NOMO-1 treated with dmso at 0.1 percent for 144 hours (cell line): ENCODE measurements around the gene COL6A3.
"Not testable (repeated sequence)": the region's sequence is repeated elsewhere in the genome, so short reads cannot be mapped to it uniquely, and the experiment has no call there.

Source experiments
- DNase-seq: peaks from one replicate; lab custom pipeline; 2025; ENCODE audit not compliant: unreplicated experiment; lab: John Stamatoyannopoulos, UW

Gene COL6A3

DNA sequence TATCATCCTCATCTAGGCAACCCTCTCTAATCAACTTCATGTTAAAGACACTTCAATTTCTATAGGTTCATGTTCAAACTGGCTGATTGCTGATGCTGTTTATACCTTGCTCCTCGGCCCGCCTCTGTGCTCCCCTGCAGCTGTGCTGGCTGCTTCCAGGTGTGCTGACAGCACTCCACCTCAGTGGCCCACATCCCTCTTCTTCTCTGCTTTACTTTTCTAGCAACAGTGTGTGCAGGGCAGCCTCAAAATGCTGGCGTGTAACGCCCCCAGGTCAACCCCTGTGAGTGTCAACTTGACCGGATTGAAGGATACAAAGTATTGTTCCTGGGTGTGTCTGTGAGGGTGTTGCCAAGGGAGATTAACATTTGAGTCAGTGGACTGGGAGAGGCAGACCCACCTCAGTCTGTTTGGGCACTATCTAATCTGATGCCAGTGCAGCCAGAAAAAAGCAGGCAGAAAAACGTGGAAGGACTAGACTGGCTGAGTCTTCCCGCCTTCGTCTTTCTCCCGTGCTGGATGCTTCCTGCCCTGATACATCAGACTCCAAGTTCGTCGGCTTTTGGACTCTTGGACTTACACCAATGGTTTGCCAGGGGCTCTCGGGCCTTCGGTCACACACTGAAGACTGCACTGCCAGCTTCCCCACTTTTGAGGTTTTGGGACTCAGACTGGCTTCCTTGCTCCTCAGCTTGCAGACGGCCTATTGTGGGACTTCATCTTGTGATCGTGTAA lies 94.7 kb downstream of the COL6A3 start:
- DNase-seq, result no peak

DNA sequence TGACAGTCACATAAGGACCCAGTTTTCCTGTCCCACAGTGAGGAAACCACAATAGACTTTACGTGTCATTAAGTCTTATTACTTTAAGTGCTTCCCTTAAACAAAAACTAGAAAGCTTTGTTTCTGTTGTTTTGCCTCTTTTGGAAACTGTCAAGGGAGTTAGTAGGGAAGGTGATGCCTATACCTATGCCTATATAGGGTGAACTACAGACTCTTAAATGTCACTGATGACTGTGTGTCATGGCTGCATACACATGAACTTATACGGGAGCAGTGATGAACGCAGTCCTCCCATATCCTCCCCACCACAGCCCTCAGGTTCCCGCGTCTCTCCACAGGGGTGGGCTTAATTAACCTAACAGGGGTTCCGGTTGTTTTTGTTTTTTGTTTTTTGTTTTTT lies 97.6 kb downstream of the COL6A3 start:
- DNase-seq, result no peak

DNA sequence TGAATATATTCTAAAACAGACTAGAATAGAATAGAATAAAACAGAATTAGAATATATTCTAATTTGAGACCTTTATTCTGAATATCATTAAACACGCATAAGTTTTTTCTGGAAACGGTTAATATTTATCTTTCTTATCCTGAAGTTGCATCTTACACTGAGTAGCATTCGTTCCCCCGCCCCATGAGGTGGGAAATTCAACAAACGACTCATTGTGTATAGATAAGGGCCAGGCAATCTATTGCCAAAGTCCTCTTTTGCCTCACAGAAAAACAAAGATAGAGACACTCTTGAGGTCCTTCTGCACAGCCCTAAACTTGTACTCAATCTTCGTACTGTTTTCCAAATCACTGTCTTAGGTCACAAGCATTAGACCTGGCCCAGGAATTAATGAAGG lies 98.1 kb downstream of the COL6A3 start:
- DNase-seq, result no peak

DNA sequence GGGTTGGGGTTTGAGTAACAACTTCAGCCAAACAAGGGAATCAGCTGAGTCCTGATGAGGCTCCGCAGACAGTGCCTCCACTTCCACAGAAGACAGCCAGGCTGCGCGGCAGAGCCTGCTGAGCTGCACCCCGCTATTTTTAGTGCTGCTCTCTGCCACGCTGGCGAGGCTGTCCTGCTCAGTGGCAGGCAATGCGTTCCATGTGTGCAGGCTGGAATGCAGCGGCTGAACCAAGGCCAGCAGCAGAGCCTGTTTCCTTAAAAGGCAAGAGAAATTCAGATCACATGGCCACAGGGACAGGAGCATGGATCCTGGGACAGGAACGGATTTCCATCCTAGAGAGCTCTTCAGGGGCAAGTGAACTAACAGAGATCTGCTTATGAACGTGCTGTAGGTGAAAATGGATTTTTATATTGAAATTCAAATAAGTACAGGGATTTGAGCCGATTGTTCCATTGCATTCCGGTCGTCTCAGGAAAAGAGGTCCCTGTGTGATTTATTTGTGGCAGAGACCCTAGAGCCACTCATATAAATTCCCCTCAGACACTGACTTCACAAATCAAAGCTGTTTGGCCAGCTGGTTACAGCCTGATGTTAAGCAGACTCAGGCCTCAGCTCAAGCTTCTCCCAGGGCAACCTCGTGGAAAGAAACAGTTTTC lies 98.7 kb downstream of the COL6A3 start:
- no peak for DNase-seq

DNA sequence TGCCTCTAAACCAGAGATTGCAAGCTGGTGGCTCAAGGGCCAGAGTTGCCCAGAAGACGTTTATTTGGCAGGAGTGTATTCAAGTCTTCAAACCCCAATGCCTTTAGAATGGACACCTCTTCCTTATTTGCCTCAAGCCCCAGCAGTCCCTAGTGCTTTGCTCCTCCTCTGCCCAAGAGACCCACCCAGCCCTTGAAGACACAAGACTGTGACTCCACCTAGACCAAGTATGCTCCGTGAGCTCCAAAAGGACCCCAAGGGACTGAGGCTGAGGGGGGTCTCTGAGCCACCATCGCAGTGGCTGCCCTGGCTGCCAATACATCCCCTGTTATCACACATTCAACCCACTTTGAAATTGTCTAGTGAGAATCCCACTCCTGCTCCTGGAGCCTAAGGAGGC lies 99.3 kb downstream of the COL6A3 start:
- no peak for DNase-seq

DNA sequence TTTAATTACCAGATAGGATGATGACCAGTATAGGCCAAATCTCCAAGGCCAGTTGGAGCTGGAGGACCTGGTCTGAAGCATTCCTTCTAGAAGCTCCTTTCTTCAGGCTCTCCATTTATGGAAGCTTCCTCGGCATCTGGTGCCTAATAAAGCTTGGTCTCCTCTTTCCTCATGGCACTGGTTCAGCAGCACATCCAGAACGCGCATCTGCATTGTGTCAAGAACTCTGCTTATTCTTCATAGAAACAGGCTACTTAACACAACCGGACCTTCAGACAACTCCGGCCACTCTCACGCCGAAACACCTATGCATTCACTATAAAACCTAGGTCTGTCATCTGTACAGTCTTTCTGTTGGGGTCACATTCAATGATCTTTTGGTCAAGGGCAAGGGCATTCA lies 99.8 kb downstream of the COL6A3 start:
- no peak for DNase-seq

DNA sequence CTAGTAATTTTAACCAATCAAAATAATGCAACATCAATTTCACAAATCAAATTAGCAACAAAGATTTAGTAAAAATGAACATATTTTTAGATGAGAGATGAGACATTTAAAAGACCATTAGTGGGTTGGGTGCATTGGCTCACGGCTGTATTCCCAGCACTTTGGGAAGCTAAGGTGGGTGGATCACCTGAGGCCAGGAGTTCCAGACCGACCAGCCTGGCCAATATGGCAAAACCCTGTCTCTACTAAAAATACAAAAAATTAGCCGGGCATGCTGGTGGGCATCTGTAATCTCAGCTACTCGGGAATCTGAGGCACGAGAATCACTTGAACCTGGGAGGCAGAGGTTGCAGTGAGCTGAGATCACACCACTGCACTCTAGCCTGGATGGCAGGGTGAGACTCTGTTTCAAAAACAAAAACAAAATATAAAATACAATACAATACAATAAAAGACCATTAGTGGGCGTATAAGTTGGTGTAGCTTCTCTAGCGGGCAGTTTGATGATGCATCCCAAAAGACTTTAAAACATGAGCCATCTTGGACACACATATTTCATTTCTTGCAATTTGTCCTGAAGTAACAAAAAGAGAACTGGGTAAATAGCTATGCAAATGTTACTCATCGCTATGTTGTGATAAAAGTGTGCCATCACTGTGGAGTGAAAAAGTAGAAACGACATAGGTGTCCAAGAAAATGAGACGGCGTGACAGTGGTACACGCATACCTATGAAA lies 101.8 kb downstream of the COL6A3 start:
- DNase-seq, result no peak

DNA sequence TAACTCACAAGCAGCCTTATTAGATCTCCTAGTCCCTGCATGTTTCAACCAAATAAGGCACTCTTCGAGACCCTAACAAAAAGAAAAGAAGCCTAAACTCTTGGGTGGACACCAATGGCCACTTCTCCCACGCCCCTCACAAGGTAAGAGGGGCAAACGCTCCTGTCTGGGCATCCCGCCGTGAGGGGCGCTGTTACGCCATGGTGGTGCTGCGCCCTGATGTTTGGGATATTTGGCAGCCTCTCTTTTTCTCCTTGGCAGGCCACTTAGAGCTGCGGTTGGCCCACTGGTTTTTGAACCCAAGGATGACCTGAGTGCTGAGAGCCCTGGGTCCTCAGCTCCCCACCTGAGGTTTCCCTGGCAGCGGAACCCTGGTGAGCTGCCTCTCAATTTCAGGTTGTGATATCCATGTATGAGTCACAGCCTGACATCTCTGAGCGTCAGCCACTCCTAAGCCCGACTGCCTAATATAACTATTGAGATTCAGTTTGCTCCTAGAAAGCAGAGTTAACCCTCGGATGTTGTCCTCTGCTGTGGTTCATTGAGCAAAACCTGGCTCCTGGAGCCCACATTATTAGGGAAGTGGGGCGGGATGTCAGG lies 103.3 kb downstream of the COL6A3 start:
- DNase-seq, result no peak

DNA sequence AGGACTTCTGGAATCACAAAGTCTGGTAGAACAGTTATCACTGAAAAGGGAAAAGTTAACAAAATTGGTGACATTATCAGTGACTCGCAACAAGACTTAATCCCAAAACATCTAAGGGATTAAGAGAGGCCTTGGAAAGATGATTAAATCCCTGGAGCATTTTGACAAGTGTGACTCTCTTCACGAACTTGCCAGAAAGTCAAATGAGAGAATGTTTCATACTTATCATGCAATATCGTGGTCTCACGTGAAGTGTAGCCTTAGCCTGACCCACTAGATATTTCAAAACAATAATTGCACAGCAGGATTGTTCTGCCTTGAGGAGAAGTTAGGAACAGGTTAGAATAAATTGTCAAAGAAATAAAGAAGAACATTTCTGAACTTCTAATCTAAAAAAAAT lies 104.5 kb downstream of the COL6A3 start:
- DNase-seq, result no peak

DNA sequence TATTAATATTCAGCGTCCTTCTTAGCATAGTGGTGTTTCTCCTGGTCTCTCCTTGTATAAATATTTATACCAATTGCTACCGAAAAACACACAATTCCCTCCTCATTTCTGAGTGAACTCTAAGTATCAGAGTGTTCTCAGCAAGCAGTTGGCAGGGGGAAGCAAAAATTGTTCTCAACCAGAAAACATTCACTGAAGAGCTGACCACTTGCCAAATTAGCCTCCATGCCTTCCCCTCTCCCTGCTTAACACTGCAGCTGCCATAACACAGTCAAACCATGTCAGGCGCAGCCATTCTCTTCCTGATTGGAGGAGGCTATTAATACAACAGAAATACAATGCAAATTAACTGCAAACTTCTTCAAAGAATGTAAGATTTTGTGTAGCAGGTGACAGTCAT lies 105.0 kb downstream of the COL6A3 start:
- no peak for DNase-seq

DNA sequence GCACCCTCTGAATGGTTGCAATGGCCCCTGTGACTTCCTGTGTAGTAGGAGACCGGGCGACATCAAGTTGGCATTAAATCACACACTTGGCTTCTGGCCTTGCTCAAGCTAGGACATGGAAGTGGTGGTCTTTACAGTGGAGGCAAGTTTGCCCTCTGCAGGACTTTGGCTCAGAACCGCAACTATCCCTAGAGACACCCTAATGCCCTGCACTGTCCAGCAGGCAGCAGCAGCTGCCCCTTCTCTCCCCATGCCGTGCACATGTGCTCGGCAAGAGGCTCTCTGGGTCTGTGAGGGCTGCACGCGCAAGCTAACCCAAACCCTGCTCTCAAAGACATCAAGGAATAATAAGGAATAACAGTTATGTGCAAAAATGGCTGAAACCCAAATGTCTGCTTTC lies 106.5 kb downstream of the COL6A3 start:
- DNase-seq, result no peak

DNA sequence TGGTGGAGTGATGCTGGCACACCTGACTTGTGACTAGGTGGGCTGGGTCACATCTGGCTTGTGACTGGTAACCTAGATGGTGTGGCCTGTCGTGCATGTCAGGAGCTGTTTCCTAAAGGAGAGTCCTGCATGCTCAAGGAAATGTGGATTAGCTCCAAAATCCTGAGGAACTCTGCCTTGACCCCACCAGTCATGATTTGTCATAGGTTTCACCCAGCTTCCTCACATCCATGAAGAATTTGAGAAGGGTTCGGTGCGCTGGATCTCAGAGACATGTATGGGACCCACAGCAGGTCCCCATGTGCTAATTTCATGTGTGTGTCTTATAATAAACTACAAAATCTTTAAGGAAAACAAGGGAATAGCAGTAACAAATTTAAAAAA lies 107.2 kb downstream of the COL6A3 start:
- no peak for DNase-seq

DNA sequence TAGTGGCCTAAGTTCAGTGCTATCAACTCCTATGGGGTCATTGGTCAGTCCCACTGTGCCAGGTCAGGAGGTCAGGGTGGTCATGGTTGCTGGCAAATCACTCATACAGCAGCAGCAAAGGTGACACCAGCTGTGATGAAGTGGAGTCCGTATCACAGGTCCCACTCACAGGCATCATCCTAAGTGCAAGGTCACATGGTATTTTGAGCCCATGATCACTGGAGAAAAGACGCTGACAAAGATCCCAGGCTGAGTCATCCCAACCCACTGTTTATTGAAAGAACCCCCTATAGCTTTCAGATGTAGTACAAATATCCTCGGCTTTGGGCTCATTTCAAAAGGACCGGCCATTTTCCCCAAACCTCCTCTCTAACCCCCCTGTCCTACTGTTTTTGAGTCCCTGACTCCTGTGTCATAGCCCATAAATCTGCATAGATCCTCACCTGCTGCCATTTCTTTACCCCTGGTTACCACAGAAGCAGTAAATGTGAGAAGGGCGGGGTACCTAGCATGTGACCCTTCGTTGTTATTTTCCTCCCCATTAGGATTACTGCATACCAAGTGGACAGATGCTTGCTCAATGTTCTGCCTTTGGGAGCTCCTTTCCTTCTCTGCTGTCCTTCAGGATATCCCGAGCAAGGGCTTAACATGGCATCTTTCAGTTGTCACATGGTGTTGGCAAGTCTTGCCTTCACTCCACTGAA lies 107.7 kb downstream of the COL6A3 start:
- DNase-seq, result no peak

DNA sequence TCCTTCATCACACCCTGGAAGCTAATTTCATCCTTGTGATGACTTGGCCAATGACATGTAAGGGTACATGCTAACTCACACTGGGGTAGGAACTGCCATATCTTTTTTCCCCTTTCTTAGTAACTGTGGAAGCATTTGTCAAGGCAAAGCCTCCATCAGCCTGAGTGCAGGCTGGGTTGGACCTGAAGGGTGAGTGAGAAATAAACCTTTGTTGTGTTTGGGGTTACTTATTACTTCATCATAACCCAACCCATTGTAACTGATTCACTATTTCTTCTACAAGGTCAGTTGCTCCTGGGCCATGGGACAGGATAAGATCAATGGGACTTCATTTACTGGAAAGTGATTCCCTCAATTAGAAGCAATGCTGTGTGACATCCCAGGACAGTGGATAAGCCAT lies 108.4 kb downstream of the COL6A3 start:
- DNase-seq, result no peak

DNA sequence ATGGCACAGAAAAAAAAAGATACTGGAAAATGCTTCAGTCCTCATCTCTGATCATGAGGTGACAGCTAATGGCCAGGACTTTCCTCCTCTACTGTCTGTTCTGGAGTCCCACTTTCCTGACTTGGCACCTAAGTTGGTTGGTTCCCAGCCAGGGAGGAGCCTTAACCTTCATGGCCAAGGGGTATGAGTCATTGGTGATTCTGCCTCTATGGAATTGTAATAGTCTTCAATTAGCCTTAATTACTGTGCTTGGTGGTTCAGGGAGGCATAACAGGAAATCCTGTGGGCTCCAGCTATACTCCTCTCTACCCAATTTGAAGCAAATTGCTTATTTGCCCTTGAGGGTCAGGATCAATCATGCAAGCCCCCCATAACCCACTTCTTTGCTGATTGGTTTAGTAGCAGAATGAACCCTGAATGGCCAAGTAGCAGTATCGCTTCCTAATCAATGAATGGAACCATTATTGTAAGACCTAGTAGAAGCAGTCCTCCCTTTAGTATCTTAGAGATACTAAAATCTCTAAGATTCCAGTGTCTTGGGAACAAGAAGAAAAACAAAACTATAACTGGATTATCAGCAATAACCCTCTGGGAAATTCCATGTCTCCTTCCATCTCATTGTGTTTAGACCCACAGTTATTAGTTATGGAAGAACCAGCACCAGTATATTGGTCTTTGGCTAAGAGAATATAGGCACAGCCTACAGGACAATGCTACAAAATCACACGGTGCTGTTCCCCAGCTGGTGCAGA lies 109.0 kb downstream of the COL6A3 start:
- DNase-seq, result no peak

DNA sequence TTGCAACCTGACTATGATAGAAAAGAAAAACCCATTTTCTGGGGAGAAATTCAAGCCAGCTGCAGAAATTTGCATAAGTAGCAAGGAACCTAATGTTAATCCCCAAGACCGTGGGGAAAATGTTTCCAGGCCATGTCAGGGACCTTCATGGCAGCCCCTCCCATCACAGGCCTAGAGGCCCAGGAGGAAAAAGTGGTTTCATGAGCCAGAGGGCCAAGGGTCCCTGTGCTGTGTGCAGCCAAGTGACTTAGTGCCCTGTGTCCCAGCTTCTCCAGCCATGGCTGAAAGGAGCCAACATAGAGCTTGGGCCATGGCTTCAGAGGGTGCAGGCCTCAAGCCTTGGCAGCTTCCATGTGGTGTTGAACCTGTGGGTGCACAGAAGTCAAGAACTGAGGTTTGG lies 110.7 kb downstream of the COL6A3 start:
- DNase-seq, result not testable (repeated sequence)

DNA sequence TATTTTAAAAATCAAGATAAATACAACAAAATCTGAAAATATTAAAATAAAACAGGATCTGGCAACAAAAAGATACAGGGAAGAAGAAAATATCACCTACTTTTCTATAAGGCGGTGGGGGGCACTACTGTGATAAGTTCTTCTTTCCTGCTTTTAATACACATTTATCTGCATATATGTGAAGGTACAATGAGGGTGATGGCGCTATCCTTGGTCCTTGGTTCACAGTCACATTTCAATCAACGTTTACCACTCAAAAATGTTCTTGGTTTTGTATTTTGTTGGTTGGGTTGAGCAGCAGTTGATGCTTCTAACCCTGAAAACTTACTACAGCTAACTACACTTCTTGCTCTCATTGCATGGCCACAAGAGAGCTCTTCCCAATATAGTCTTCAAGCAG lies 112.4 kb downstream of the COL6A3 start:
- DNase-seq, result no peak

DNA sequence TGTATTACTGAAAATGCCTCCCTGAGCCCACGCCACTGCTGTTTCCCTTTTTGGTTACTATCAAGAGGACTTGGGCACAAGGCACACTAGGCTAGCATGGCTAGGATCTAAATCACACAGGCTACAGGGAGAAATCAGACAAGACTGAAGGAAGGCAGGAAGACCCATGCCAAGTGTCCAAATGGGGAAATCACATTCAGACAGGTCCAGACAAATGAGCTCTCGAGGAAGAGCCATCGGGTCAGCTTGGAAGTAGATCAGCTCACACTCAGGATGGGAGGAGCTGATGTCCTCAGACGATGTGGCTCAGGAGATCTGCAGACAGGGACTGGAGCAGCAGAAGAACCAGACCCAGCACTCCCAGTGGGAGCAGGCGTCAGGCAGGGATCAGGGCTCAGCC lies 113.2 kb downstream of the COL6A3 start:
- DNase-seq, result no peak

DNA sequence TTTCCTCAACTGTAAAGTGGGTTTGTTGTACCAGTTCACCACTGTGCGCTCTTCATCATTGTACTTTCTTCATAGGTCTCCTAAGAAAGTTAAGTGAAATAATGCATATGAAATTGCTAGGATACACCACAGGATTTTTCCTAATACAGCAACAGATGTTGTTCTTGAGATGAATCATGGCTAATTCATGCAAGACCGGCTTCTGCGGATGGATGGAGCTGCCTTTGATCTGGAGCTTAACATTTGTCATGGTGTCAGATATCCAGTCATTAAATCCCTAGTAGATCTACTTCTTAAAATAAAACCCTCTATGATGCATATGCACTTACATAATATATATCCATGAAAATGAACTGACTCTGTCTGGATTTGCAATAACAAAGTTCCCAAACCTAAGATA lies 114.1 kb downstream of the COL6A3 start:
- DNase-seq, result no peak
